ENCODE data around the gene PRDX2.

The PRDX2 gene

GRCh38 chr19:12792051-12792852 lies 9.3 kb downstream of the PRDX2 start:
- DNase-seq (ENCODE audit: low spot score) = peak; percentile 74

DNA sequence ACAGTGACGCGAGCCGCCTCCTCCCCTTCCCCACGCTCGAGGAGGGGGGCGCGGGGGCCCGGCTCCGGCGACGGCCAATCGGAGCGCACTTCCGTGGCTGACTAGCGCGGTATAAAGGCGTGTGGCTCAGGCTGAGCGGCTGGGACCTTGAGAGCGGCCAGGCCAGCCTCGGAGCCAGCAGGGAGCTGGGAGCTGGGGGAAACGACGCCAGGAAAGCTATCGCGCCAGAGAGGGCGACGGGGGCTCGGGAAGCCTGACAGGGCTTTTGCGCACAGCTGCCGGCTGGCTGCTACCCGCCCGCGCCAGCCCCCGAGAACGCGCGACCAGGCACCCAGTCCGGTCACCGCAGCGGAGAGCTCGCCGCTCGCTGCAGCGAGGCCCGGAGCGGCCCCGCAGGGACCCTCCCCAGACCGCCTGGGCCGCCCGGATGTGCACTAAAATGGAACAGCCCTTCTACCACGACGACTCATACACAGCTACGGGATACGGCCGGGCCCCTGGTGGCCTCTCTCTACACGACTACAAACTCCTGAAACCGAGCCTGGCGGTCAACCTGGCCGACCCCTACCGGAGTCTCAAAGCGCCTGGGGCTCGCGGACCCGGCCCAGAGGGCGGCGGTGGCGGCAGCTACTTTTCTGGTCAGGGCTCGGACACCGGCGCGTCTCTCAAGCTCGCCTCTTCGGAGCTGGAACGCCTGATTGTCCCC lies 10.1 kb downstream of the PRDX2 start, which contains the start of gene JUNB:
Gene JUNB, plus strand, starts transcription at position 142 of the 706 bp plus-strand sequence. Its CDS starts 286 bp downstream, at position 428.
- peak; percentile 91 for DNase-seq (ENCODE audit: low spot score)

DNA sequence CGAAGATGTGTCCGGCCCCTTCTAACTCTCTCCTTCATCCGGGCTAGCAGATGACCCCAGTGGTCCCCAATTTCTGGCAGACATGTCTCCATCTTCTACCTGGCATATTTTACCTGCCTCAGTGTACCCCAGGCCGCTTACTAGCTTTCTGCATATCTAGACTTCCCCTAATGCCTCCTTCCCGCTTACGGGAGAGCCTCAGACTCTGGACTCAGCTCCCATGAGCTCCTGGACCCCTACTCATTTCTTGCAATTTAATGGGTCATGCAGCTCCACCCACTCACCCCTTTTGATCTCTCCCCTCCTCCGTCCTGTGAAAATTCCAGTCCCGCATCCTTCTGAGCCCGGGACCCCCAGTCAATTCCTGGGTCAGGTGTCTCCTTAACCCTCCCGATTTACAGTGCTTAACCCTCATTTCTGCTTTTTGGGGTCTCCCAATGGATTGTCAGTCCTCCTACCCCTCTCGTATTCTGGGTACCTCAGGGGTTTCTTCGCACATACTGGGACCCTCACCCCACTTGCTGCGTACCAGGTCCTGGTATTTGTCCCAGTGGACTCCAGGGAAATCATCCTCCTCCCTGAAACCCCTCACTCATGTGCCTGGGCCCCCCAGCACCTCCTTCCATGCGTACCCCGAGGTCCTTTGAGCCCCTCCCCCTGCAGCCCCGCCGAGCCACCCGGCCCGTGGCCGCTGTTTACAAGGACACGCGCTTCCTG lies 10.8 kb downstream of the PRDX2 start:
- DNase-seq (ENCODE audit: low spot score) = no peak

DNA sequence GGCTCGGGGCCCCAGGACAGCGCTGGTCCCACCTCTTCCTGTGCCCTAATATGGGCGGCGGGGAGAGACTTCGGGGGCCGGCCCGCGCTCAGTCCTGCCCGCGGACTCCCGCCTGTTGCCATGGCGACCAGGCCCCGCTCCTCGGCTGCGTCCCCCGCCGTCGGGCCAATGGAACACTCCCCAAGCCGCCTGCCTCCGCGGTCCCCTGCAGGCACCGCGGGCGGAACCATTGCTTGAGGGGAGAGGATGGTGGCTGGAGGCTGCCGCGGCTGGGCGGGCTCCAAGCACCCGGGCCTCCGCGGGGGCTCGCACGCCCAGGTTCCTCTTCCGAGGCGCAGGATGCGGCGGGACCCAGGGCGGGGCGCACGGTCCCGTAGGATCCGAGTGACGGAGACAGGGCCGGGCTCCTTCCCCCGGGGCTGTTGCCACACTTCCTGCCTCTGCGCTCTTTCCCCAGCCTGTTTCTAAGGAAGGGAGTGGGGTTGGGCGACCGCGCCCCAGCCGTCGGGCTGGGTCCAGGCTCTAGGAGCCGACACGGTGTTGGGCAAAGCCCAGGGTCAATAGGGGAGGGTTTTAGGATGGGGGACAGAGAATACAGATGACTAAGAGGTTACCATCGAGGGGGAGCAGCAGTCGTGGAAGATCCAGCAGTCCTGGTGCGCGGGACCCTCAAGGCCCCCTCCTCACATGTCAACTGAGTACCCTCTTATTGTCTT lies 11.5 kb downstream of the PRDX2 start:
- peak; percentile 94 for DNase-seq (ENCODE audit: low spot score)

GRCh38 chr19:12789098-12789903 lies 12.3 kb downstream of the PRDX2 start:
- no peak for DNase-seq (ENCODE audit: low spot score)

DNA sequence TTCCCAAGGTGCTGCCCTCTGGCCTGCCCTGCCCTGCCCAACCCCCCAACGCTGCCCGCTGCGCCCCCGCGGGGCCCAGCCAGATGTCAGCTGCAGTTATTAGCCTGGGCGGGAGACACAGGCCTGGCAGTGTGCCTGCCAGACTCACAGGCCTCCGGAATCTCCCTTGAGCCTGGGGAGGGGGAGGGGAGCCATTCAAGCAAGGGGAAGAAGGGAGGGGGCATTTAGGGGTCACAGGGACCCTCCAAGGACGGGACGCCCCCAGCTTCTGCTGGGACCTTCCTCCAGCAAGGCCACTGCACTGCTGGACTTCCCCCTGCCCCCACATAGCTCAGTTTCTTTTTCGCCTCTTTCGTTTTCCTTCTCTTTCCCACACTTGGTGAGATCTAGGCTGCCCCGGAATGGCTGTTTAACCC lies 12.9 kb downstream of the PRDX2 start:
- DNase-seq (ENCODE audit: low spot score) = no peak

- DNase-seq (ENCODE audit: low spot score) = no peak
These were observed 13.4 kb downstream of the PRDX2 start for GRCh38 chr19:12788042-12788681.

DNA sequence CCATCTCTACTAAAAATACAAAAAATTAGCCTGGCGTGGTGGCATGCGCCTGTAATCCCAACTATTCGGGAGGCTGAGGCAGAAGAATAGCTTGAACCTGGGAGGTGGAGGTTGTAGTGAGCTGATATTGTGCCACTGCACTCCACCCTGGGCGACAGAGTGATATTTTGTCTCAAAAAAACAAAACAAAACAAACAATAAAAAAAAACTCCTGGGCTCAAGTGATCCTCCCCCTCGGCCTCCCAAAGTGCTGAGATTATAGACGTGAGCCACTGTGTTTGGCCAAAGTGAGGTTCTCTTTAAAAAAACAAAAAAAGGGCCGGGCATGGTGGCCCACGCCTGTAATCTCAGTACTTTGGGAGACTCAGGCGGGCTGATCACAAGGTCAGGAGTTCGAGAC lies 14.1 kb downstream of the PRDX2 start:
- DNase-seq (ENCODE audit: low spot score) = no peak

- DNase-seq (ENCODE audit: low spot score) = no peak
These were observed 14.6 kb downstream of the PRDX2 start for GRCh38 chr19:12786952-12787351.

- DNase-seq (ENCODE audit: low spot score) = no peak
These were observed 15.3 kb downstream of the PRDX2 start for GRCh38 chr19:12786141-12786870.

GRCh38 chr19:12785431-12786031 lies 16.1 kb downstream of the PRDX2 start:
- no peak for DNase-seq (ENCODE audit: low spot score)

DNA sequence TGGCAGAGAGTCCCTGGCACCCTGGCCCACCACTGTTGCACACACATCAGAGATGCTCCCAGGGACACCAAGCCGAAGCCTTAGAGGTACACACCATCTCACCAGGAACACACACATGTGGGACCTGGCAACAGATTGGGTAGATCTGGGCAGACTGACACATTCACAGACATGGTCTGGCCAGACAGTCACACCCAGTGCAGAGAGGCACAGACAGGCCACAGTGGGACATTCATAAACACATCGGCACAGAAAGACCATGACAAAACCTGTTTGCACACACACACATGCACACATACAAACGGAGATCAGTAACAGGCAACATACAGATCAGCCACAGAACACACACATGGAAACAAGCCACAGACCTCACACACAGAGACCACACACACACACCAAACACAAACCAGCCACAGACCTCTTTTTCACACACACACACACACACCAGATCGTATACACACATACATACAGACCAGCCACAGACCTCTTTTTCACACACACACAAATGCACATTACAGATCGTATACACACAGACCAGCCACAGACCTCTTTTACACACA lies 16.6 kb downstream of the PRDX2 start:
- DNase-seq (ENCODE audit: low spot score) = no peak

- no peak for DNase-seq (ENCODE audit: low spot score)
These were observed 17.2 kb downstream of the PRDX2 start for GRCh38 chr19:12784394-12784870.

- no peak for DNase-seq (ENCODE audit: low spot score)
These were observed 17.7 kb downstream of the PRDX2 start for GRCh38 chr19:12783849-12784393.

GRCh38 chr19:12783291-12783848 lies 18.2 kb downstream of the PRDX2 start:
- no peak for DNase-seq (ENCODE audit: low spot score)

DNA sequence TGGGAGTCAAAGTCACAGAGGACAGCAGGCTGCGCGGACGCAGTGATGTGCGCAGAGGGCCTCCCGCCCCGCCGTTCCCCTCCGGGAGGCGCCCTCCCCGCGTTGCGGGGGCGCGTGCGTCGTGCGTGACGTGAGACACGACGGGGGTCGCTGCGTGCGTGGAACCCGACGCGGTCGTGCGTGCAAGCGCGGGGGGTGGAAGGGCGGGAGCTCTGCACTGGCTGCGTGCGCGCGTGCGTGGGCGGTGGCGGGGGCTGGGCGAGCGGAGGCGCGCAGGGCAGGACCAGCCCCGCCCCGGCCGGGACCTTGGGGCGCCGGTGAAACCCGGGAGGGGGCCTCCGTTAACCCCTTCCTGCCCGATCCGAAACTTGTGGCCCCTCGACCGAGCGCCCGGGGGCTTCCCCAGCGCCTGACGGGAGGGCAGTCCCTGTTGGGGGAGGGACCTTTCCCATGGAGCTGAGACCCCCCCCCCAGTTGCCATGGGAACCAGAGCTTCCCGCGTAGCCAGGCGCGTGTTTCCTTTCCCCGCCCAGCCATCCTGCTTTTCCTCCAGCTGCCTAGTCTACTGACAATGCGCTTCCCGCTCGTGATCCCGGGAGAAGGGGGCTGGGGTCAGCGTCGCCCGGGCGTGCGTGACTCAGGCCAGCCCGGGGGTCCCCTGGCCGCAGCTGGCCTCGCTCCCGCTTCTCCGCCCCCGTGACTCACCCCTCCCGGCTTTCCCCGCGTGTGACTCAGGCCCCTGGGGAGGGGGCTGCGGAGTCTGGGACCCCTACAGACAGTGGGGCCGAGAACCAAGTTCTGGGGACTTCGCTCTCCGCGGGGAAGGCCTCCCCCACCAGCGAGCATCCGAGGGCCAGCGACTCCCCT lies 18.9 kb downstream of the PRDX2 start:
- DNase-seq (ENCODE audit: low spot score) = peak; percentile 86

- DNase-seq (ENCODE audit: low spot score) = no peak
These were observed 19.5 kb downstream of the PRDX2 start for GRCh38 chr19:12782174-12782423.
